ENCODE measurements around the gene DHRSX.

DNA sequence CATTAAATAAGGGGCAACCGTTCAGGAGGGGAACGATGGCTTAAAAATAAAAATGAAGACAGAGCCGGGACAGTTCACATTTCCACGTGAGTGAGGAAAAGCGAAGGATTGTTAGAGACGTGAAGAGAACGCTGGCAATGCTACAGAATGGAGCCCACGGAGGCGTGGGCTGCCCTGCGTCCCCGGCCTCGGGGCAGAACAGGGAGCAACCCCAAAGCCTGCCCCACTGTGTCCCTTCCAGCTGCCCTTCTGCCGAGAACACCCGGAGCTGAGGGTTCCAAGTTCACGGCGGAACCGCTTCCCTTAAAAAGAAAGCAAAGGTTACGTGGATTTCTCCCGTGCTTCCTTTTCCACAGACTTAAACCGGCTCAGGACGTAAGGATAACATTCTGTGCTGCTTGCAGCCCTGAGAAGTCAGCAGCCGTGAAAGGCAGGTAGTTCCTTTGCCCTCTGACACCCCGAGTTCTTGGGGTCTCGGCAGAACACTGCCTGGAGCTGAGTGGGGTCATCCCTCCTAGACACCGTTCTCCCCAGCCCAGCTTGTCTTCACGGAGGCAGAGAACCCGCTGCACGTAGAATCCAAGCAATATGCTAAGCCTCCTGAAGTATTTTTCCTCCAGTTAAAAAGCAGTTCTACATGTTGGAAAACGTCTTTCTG is 14.2 kb downstream of the DHRSX start:
- TF ChIP-seq ZNF274 (IDR thresholded peaks at IDR 0.05; ENCODE audit: low read depth, low read length) (no peak), YY1 (IDR thresholded peaks at IDR 0.05; ENCODE audit: insufficient read depth, insufficient read length) (no peak), SUZ12 (IDR thresholded peaks at IDR 0.05; ENCODE audit: extremely low read depth, insufficient read depth, insufficient read length) (no peak)
